Natural killer cell (primary cell): ENCODE measurements around the gene KHDRBS2. TPM values are rescaled to one million over a fixed set of nuclear protein-coding genes. Genes with fewer than 3 reads are reported as not detected.

Experiments
- ATAC-seq, 3 donors: fragments of 150-1000 bp in 2 of 3; fragments of 200-7000 bp in 1 of 3; cut with Tn5 transposase; 1 replicate in 1 of 3; 2 replicates in 2 of 3; pipeline ENCODE4 v1.10.0; 2021; ENCODE audit warnings: mild to moderate bottlenecking in 2 of 3, moderate library complexity in 2 of 3
- DNase-seq, 2 donors: peaks; one replicate each; pipeline versions ENCODE4 v3.0.0 to v3.0.0-alpha.2; 2013 to 2021; ENCODE audit warnings: mixed read lengths in 1 of 2
- H3K27ac ChIP-seq: one replicate; pipeline ENCODE4 v1.5.1; 2013; ENCODE audit warnings: mild to moderate bottlenecking, low read length
- H3K27me3 ChIP-seq: one replicate; pipeline ENCODE4 v1.6.1; 2013; ENCODE audit warnings: low read length; ENCODE audit not compliant: control insufficient read depth, insufficient read depth
- H3K36me3 ChIP-seq: one replicate; pipeline ENCODE4 v1.6.1; 2013; ENCODE audit warnings: low read length; ENCODE audit not compliant: control insufficient read depth, insufficient read depth
- H3K4me1 ChIP-seq: one replicate; pipeline ENCODE4 v1.6.1; 2013; ENCODE audit warnings: low read length; ENCODE audit not compliant: control insufficient read depth, insufficient read depth
- H3K4me3 ChIP-seq: one replicate; pipeline ENCODE4 v1.5.1; 2013; ENCODE audit warnings: low read length
- H3K9me3 ChIP-seq: one replicate; pipeline ENCODE4 v1.6.1; 2013; ENCODE audit warnings: low read length; ENCODE audit not compliant: control insufficient read depth, insufficient read depth
- H3K27ac Mint-ChIP-seq, 2 donors: one replicate each; pipeline ENCODE4 v1.8.0; 2022; ENCODE audit warnings: mild to moderate bottlenecking in 2 of 2, mixed read lengths in 2 of 2, moderate library complexity in 1 of 2
- H3K27me3 Mint-ChIP-seq, 2 donors: one replicate each; pipeline ENCODE4 v1.8.0; 2022; ENCODE audit warnings: low read depth in 2 of 2, mixed read lengths in 2 of 2
- H3K36me3 Mint-ChIP-seq: one replicate; pipeline ENCODE4 v1.8.0; 2022; ENCODE audit warnings: mixed read lengths
- H3K4me1 Mint-ChIP-seq, 2 donors: one replicate each; pipeline ENCODE4 v1.8.0; 2022; ENCODE audit warnings: mixed read lengths in 2 of 2
- H3K4me3 Mint-ChIP-seq: one replicate; pipeline ENCODE4 v1.8.0; 2022; ENCODE audit warnings: mild to moderate bottlenecking, moderate library complexity, mixed read lengths
- H3K9me3 Mint-ChIP-seq, 2 donors: one replicate each; pipeline ENCODE4 v1.8.0; 2022; ENCODE audit warnings: mixed read lengths in 2 of 2
- CTCF ChIP-seq: fragments of 200-600 bp; IDR thresholded peaks from one replicate; pipeline ENCODE4 v1.8.0; 2022; ENCODE audit warnings: antibody characterized with exemption
- WGBS: methylation state at CpG from one replicate; pipeline ENCODE4 v1.1.7; 2013; ENCODE audit warnings: missing lambda C conversion rate; ENCODE audit not compliant: insufficient coverage; 5-methylcytosine and 5-hydroxymethylcytosine counted together
- intact Hi-C: fragments of 100-400 bp; cut with micrococcal nuclease; formaldehyde crosslinking; loops from one replicate; pipeline ENCODE4 v1.14.2; 2022
- total RNA-seq, 4 donors: library from RNA; stranded (reverse); fragments of 120-200 nt in 1 of 4; gene quantifications; one replicate each; pipeline versions ENCODE4 v1.2.3 to v1.2.4, GENCODE V29; 2013 to 2022

Gene KHDRBS2
- total RNA-seq, 3 donors from 2014 or later (not counting 1 experiment from before 2014, with no cell fraction given), result 0.15 to 0.26 TPM; not detected in 1

- Histone ChIP-seq H3K9me3 (no peaks in the 10 kb centered on the region), H3K27me3 (no peaks in the 10 kb centered on the region), H3K4me1 (no peaks in the 10 kb centered on the region), H3K27ac (no peak overlapping the region), H3K4me3 (no peak overlapping the region), H3K36me3 (no peaks in the 10 kb centered on the region)
- DNase-seq (no peak), ATAC-seq (no peak)
- peaks cover 3 to 4% of the 10 kb centered on the region in 2 donors for H3K9me3 Mint-ChIP-seq
- TF ChIP-seq CTCF, result no peak
- no peak overlapping the region for H3K4me3 Mint-ChIP-seq
- intact Hi-C loops, result no loop called here
- peaks cover 7% of the 10 kb centered on the region for H3K36me3 Mint-ChIP-seq
- no peaks in the 10 kb centered on the region for H3K4me1 Mint-ChIP-seq
- H3K27ac Mint-ChIP-seq, result no peak overlapping the region
- no peaks in the 10 kb centered on the region for H3K27me3 Mint-ChIP-seq
- 100% methylated on average over 1 of the region's 2 CpGs for WGBS
These were observed 597.9 kb downstream of the KHDRBS2 start for GRCh38 chr6:61688165-61688564.

DNA sequence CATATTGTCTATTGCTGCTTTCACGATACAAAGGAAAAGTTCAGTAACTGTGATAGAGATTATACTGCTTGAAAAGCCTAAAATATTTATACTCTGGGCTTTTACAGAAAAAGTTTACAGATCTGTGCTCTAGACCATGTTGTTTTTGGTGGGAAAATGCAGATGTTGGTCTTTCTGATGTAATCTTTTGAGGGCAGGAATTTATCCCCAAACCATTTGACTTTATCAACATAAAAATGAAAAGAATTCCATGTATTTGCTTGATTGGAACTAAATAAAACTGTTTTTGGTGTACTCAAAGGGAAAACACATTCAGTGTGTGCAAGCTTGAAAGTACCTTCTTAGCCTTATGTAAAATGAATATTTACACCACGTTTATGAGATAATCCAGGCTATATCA is 603.5 kb downstream of the KHDRBS2 start:
- H3K4me1 Mint-ChIP-seq, result no peaks in the 10 kb centered on the region
- H3K27ac Mint-ChIP-seq, result no peak overlapping the region
- TF ChIP-seq CTCF, result no peak
- no peaks in the 10 kb centered on the region for H3K27me3 Mint-ChIP-seq
- ATAC-seq, result no peak
- Histone ChIP-seq H3K27me3 (no peaks in the 10 kb centered on the region), H3K9me3 (no peaks in the 10 kb centered on the region), H3K4me1 (no peaks in the 10 kb centered on the region), H3K36me3 (no peaks in the 10 kb centered on the region), H3K27ac (no peak overlapping the region), H3K4me3 (no peak overlapping the region)
- WGBS, result 75% methylated on average over 1 of the region's 2 CpGs
- intact Hi-C loops, result no loop called here
- H3K9me3 Mint-ChIP-seq, result peaks cover 5 to 6% of the 10 kb centered on the region in 2 donors
- peaks cover 5% of the 10 kb centered on the region for H3K36me3 Mint-ChIP-seq
- no peak for DNase-seq
- no peak overlapping the region for H3K4me3 Mint-ChIP-seq

DNA sequence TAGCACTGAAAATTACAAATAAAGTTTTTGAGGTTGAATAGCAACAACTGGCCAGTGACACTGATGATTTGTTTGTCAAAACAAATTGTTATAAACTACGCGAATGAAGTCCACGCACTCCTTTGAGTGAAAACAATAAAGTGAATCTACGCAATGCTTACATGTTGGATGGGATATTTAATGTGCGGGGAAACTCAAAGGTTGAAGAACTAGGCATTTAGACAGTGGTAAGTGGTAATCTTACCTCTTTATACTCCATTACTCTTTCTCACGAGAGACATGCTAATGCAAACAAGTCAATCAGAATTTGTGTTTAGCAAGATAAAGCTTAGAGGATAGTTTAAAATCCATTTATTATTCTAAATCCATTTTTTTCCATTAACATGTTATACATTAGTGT is 606.4 kb downstream of the KHDRBS2 start:
- TF ChIP-seq CTCF, result no peak
- no peaks in the 10 kb centered on the region for H3K4me1 Mint-ChIP-seq
- peaks cover 7% of the 10 kb centered on the region for H3K36me3 Mint-ChIP-seq
- H3K9me3 Mint-ChIP-seq, result peaks cover 7% of the 10 kb centered on the region in 2 donors
- H3K27ac Mint-ChIP-seq, result no peak overlapping the region
- Histone ChIP-seq H3K27me3 (no peaks in the 10 kb centered on the region), H3K4me3 (no peak overlapping the region), H3K9me3 (peaks cover 4% of the 10 kb centered on the region), H3K36me3 (no peaks in the 10 kb centered on the region), H3K4me1 (no peaks in the 10 kb centered on the region), H3K27ac (no peak overlapping the region)
- intact Hi-C loops, result no loop called here
- ATAC-seq (no peak), DNase-seq (no peak)
- 87% methylated on average over 4 of the region's 6 CpGs for WGBS
- H3K4me3 Mint-ChIP-seq, result no peak overlapping the region
- no peaks in the 10 kb centered on the region for H3K27me3 Mint-ChIP-seq

GRCh38 chr6:61675734-61676133 is 610.3 kb downstream of the KHDRBS2 start:
- Histone ChIP-seq H3K4me3 (no peak overlapping the region), H3K36me3 (no peaks in the 10 kb centered on the region), H3K9me3 (peaks cover 4% of the 10 kb centered on the region), H3K27ac (no peak overlapping the region), H3K4me1 (no peaks in the 10 kb centered on the region), H3K27me3 (no peaks in the 10 kb centered on the region)
- intact Hi-C loops, result no loop called here
- Mint-ChIP-seq H3K9me3 (peaks cover 6 to 10% of the 10 kb centered on the region in 2 donors), H3K4me1 (no peaks in the 10 kb centered on the region), H3K27me3 (no peaks in the 10 kb centered on the region), H3K4me3 (no peak overlapping the region), H3K27ac (no peak overlapping the region), H3K36me3 (peaks cover 7% of the 10 kb centered on the region)
- TF ChIP-seq CTCF, result no peak
- WGBS, result 50% methylated on average over 2 of the region's 2 CpGs
- no peak for DNase-seq
- no peak for ATAC-seq
